GM12878 (cell line): ENCODE measurements around the gene KRT32. TPM values are rescaled to one million over a fixed set of nuclear protein-coding genes. Genes with fewer than 3 reads are reported as not detected.

ENCODE experiments used
- ATAC-seq: fragments of 200-7000 bp; cut with Tn5 transposase; 3 replicates; pipeline ENCODE4 v1.9.1; 2020; ENCODE audit warnings: mild to moderate bottlenecking, moderate library complexity
- BruUV-seq: library from RNA; stranded (reverse); fragments of 400-500 nt; replicated peaks from 2 replicates; lab custom pipeline; 2021; lab: Mats Ljungman, UMichigan
- CTCF ChIA-PET: fragments of 300-600 bp; sonication (Branson Sonifier 250); formaldehyde crosslinking; extraction: SDS; loops from one replicate; lab custom pipeline; 2021; ENCODE audit warnings: inconsistent platforms; lab: Yijun Ruan, JAX
- POLR2A ChIA-PET: fragments of 350-600 bp; formaldehyde crosslinking; extraction: SDS; loops from one replicate; lab custom pipeline; 2021; ENCODE audit warnings: inconsistent platforms; lab: Charles Lee
- RAD21 ChIA-PET: fragments of 300-600 bp; sonication (Branson Sonifier 250); formaldehyde crosslinking; loops from one replicate; lab custom pipeline; 2023; ENCODE audit warnings: antibody characterized with exemption; ENCODE audit not compliant: unreplicated experiment; lab: Charles Lee
- SMC1A ChIA-PET: fragments of 300-600 bp; sonication (Branson Sonifier 250); formaldehyde crosslinking; loops from one replicate; lab custom pipeline; 2023; ENCODE audit not compliant: unreplicated experiment, uncharacterized antibody; lab: Charles Lee
- DNase-seq: peaks from one replicate; pipeline ENCODE4 v3.0.0-alpha.2; 2011; ENCODE audit warnings: low read depth, low spot score
- FAIRE-seq: peaks from 3 replicates; lab custom pipeline; 2011; peaks lifted over from hg19 to GRCh38; lab: Jason Lieb, UNC
- H2AFZ ChIP-seq: 2 replicates; pipeline ENCODE4 v1.6.0; 2011; ENCODE audit warnings: low read depth, low read length, control low read depth; ENCODE audit not compliant: control insufficient read depth
- H3K27ac ChIP-seq: 2 replicates; pipeline ENCODE4 v1.5.1; 2011; ENCODE audit warnings: control low read depth; ENCODE audit not compliant: control insufficient read depth, insufficient read depth
- H3K27me3 ChIP-seq, 2 experiments: replicated peaks in 1 of 2; 2 replicates each; pipeline versions ENCODE4 v1.6.0 to v1.6.1; 2011; ENCODE audit warnings: low read length in 1 of 2; ENCODE audit not compliant: control insufficient read depth in 2 of 2, insufficient read depth in 2 of 2
- H3K36me3 ChIP-seq, 2 experiments: 2 replicates each; pipeline ENCODE4 v1.5.1; 2011; ENCODE audit warnings: low read length in 1 of 2; ENCODE audit not compliant: control insufficient read depth in 2 of 2, insufficient read depth in 2 of 2
- H3K4me1 ChIP-seq: 2 replicates; pipeline ENCODE4 v1.6.1; 2011; ENCODE audit warnings: mild to moderate bottlenecking, low read length, moderate library complexity, mixed read lengths; ENCODE audit not compliant: control insufficient read depth, insufficient read depth
- H3K4me2 ChIP-seq: 2 replicates; pipeline ENCODE4 v1.6.0; 2011; ENCODE audit warnings: control low read depth; ENCODE audit not compliant: control insufficient read depth, insufficient read depth
- H3K4me3 ChIP-seq: fragments of 200-600 bp; sonication (generic); 2 replicates; pipeline ENCODE4 v1.5.1; 2016
- H3K79me2 ChIP-seq: 2 replicates; pipeline ENCODE4 v1.6.0; 2011; ENCODE audit warnings: low read length; ENCODE audit not compliant: control insufficient read depth, insufficient read depth
- H3K9ac ChIP-seq: 2 replicates; pipeline ENCODE4 v1.8.0; 2011; ENCODE audit warnings: low read length, control low read depth, mixed read lengths; ENCODE audit not compliant: control insufficient read depth, insufficient read depth
- H3K9me3 ChIP-seq: replicated peaks from 3 replicates; pipeline ENCODE4 v1.5.1; 2011; ENCODE audit warnings: mild to moderate bottlenecking, low read length; ENCODE audit not compliant: control insufficient read depth, insufficient read depth
- H4K20me1 ChIP-seq: 2 replicates; pipeline ENCODE4 v1.6.0; 2011; ENCODE audit not compliant: control insufficient read depth, insufficient read depth
- ELK1 ChIP-seq: IDR thresholded peaks from 2 replicates; pipeline ENCODE4 v1.6.1; 2012; ENCODE audit warnings: low read depth, low read length, improper control_type of control experiment
- ESRRA ChIP-seq: IDR thresholded peaks from 2 replicates; pipeline ENCODE4 v1.6.1; 2012; ENCODE audit warnings: mild to moderate bottlenecking, low read length, improper control_type of control experiment
- ETV6 ChIP-seq, 2 experiments: fragments of 450-650 bp in 1 of 2; IDR thresholded peaks in 1 of 2; conservative IDR thresholded peaks in 1 of 2; 2 replicates each; pipeline ENCODE4 v1.6.1; 2014; ENCODE audit warnings: antibody characterized with exemption in 1 of 2, borderline replicate concordance in 1 of 2, low read depth in 1 of 2, mild to moderate bottlenecking in 1 of 2, moderate library complexity in 1 of 2
- EZH2 ChIP-seq: IDR thresholded peaks from 2 replicates; pipeline ENCODE4 v1.6.1; 2012; ENCODE audit warnings: low read depth, mild to moderate bottlenecking, control low read depth, inconsistent platforms, low read length, borderline replicate concordance; ENCODE audit not compliant: control insufficient read depth
- HDGF ChIP-seq: fragments of 450-650 bp; IDR thresholded peaks from 2 replicates; pipeline ENCODE4 v1.6.1; 2016; ENCODE audit warnings: antibody characterized with exemption
- SPI1 ChIP-seq: IDR thresholded peaks from 2 replicates; pipeline ENCODE4 v1.6.1; 2011; ENCODE audit warnings: low read depth, mild to moderate bottlenecking, low read length, moderate library complexity, borderline replicate concordance; ENCODE audit not compliant: insufficient read depth
- STAT3 ChIP-seq: IDR thresholded peaks from 2 replicates; pipeline ENCODE4 v1.6.1; 2011; ENCODE audit warnings: low read depth, low read length, improper control_type of control experiment
- ZZZ3 ChIP-seq: IDR thresholded peaks from 2 replicates; pipeline ENCODE4 v1.6.1; 2011; ENCODE audit warnings: low read depth; ENCODE audit not compliant: control insufficient read depth, insufficient read length
- WGBS: methylation state at CpG from one replicate; pipeline ENCODE4 v1.1.6; 2016; ENCODE audit warnings: low lambda C conversion rate; ENCODE audit not compliant: insufficient replicate concordance, insufficient coverage; ENCODE audit errors: missing lambda C conversion rate; 5-methylcytosine and 5-hydroxymethylcytosine counted together
- in situ Hi-C: fragments of 300-500 bp; cut with MboI; formaldehyde crosslinking; loops from 9 replicates; pipeline ENCODE4 v1.14.3; 2018; ENCODE audit warnings: mixed read lengths
- intact Hi-C: fragments of 100-400 bp; cut with micrococcal nuclease; formaldehyde crosslinking; loops from one replicate; pipeline ENCODE4 v1.14.2; 2022; ENCODE audit not compliant: unreplicated experiment
- polyA plus RNA-seq, 11 experiments: library from polyadenylated mRNA; depleted of rRNA in 4 of 11; unstranded in 6 of 11; stranded (reverse) in 5 of 11; fragments of >200 nt; fragmentation: Nextera tagmentation in 4 of 11; fragmentation: Illumina TruSeq in 1 of 11; extraction: Ambion mirVana in 4 of 11; extraction: Trizol in 1 of 11; gene quantifications; 1 replicate in 1 of 11; 2 replicates in 10 of 11; pipeline versions ENCODE4 v1.2.1 to v1.2.3, GENCODE V29; 2011 to 2016; ENCODE audit warnings: inconsistent platforms in 2 of 11, missing spikeins in 2 of 11, low read depth in 1 of 11
- total RNA-seq, 4 experiments: library from RNA; depleted of rRNA in 3 of 4; stranded (reverse); fragments of >200 nt in 3 of 4; fragmentation: Illumina TruSeq in 1 of 4; extraction: Trizol in 1 of 4; gene quantifications; 2 replicates each; pipeline versions ENCODE4 v1.2.1 to v1.2.3, GENCODE V29; 2013 to 2021

The KRT32 gene
- total and polyA plus RNA-seq, 10 of the 15 experiments (the other 5 are each of a cell fraction or from before 2014, with no cell fraction given): not detected

GRCh38 chr17:41483531-41483930 lies 16.3 kb upstream of the KRT32 start (continued):
- TF ChIP-seq ETV6 (conservative IDR thresholded peaks at IDR 0.05 in 1 of 2, IDR thresholded peaks at IDR 0.05 in 1 of 2; ENCODE audit: borderline replicate concordance in 1 of 2, low read depth in 1 of 2) (no peak), ZZZ3 (no peak)

GRCh38 chr17:41481036-41481435 lies 13.8 kb upstream of the KRT32 start, which contains the start of gene KRT35:
KRT35 (minus strand) TSS chr17:41481151; CDS start chr17:41481097, 54 bp downstream.
- intact Hi-C loops (no loop called here), in situ Hi-C loops (no loop called here)
- Histone ChIP-seq H3K27me3 (peaks cover 0 to 3% of the 10 kb centered on the region in 2 experiments; a peak in 2 of 4 replicates), H3K4me2 (no peak within 1 kb of the TSS), H3K9ac (no peak within 1 kb of the TSS), H3K79me2 (no peaks in the 10 kb centered on the region), H3K36me3 (no peaks in the 10 kb centered on the region), H2AFZ (no peak within 1 kb of the TSS), H3K9me3 (no peaks in the 10 kb centered on the region), H3K27ac (no peak within 1 kb of the TSS), H3K4me1 (no peaks in the 10 kb centered on the region; the same call in 1 of the 2 replicates), H3K4me3 (no peak within 1 kb of the TSS), H4K20me1 (no peaks in the 10 kb centered on the region)
- FAIRE-seq (no peak), DNase-seq (no peak), ATAC-seq (no peak)
- no TSS peak for BruUV-seq
- 57% methylated on average over 2 of the region's 2 CpGs for WGBS
- SMC1A ChIA-PET: no interaction called here
- no peak for TF ChIP-seq HDGF
- TF ChIP-seq EZH2: no peak
- no peak for TF ChIP-seq STAT3
- TF ChIP-seq ELK1: no peak
- TF ChIP-seq ESRRA: no peak
- no peak for TF ChIP-seq SPI1
- POLR2A ChIA-PET: no interaction called here
- CTCF ChIA-PET: no interaction called here
- RAD21 ChIA-PET: no interaction called here
